CD4-positive, alpha-beta memory T cell (primary cell): ENCODE data around the gene MAP4K3. TPM values are rescaled to one million over a fixed set of nuclear protein-coding genes. Genes with fewer than 3 reads are reported as not detected.

Experiments used
- CTCF ChIA-PET: fragments of 350-600 bp; sonication (Branson Sonifier 250); formaldehyde crosslinking; loops from one replicate; lab custom pipeline; 2021; ENCODE audit warnings: inconsistent platforms; ENCODE audit not compliant: partially characterized antibody; lab: Charles Lee
- POLR2A ChIA-PET: fragments of 350-600 bp; sonication (Branson Sonifier 250); formaldehyde crosslinking; loops from one replicate; lab custom pipeline; 2021; ENCODE audit not compliant: partially characterized antibody; lab: Charles Lee
- DNase-seq, 5 donors: peaks; one replicate each; pipeline versions ENCODE4 v3.0.0 to v3.0.0-alpha.2; 2020 to 2022; ENCODE audit warnings: mixed read lengths in 1 of 5
- H3K27ac ChIP-seq: one replicate; pipeline ENCODE4 v1.7.0; 2013; ENCODE audit warnings: low read depth, low read length
- H3K27me3 ChIP-seq: 2 replicates; pipeline ENCODE4 v1.7.0; 2013; ENCODE audit warnings: mild to moderate bottlenecking, low read length, moderate library complexity; ENCODE audit not compliant: insufficient read depth
- H3K36me3 ChIP-seq: 2 replicates; pipeline ENCODE4 v1.7.0; 2013; ENCODE audit warnings: mild to moderate bottlenecking, low read length, moderate library complexity; ENCODE audit not compliant: insufficient read depth
- H3K4me1 ChIP-seq: 2 replicates; pipeline ENCODE4 v1.7.0; 2013; ENCODE audit warnings: mild to moderate bottlenecking, low read length, moderate library complexity; ENCODE audit not compliant: insufficient read depth
- H3K4me3 ChIP-seq, 2 donors: one replicate each; pipeline ENCODE4 v1.7.0; 2013; ENCODE audit warnings: low read length in 2 of 2, mild to moderate bottlenecking in 1 of 2
- H3K9me3 ChIP-seq, 2 donors: one replicate each; pipeline ENCODE4 v1.7.0; 2013; ENCODE audit warnings: low read length in 2 of 2, control low read depth in 1 of 2; ENCODE audit not compliant: control insufficient read depth in 1 of 2
- H3K27ac Mint-ChIP-seq, 7 donors: one replicate each; pipeline ENCODE4 v1.8.0; 2020 to 2021; ENCODE audit warnings: mixed read lengths in 7 of 7, mild to moderate bottlenecking in 6 of 7, inconsistent platforms in 3 of 7, moderate library complexity in 3 of 7
- H3K27me3 Mint-ChIP-seq, 2 donors: one replicate each; pipeline ENCODE4 v1.8.0; 2020 to 2021; ENCODE audit warnings: mixed read lengths in 2 of 2
- H3K36me3 Mint-ChIP-seq, 2 donors: one replicate each; pipeline ENCODE4 v1.8.0; 2020 to 2021; ENCODE audit warnings: mixed read lengths in 2 of 2, inconsistent platforms in 1 of 2, mild to moderate bottlenecking in 1 of 2
- H3K4me1 Mint-ChIP-seq, 4 donors: one replicate each; pipeline ENCODE4 v1.8.0; 2020 to 2021; ENCODE audit warnings: mixed read lengths in 4 of 4, mild to moderate bottlenecking in 1 of 4
- H3K4me3 Mint-ChIP-seq, 8 donors: one replicate each; pipeline ENCODE4 v1.8.0; 2020 to 2021; ENCODE audit warnings: mixed read lengths in 8 of 8, mild to moderate bottlenecking in 7 of 8, moderate library complexity in 6 of 8, inconsistent platforms in 3 of 8
- H3K9me3 Mint-ChIP-seq, 8 donors: one replicate each; pipeline ENCODE4 v1.8.0; 2020 to 2021; ENCODE audit warnings: mixed read lengths in 8 of 8, mild to moderate bottlenecking in 5 of 8, inconsistent platforms in 3 of 8, moderate library complexity in 1 of 8
- intact Hi-C: fragments of 100-400 bp; cut with micrococcal nuclease; formaldehyde crosslinking; loops from one replicate; pipeline ENCODE4 v1.15.1; 2023
- polyA plus RNA-seq, 2 donors: library from polyadenylated mRNA; unstranded; fragments of 300-500 nt; fragmentation: Illumina TruSeq; gene quantifications; one replicate each; pipeline ENCODE4 v1.2.3, GENCODE V29; 2021
- total RNA-seq, 2 experiments: library from RNA; stranded (reverse); gene quantifications; one replicate each; pipeline ENCODE4 v1.2.3, GENCODE V29; 2021

Gene MAP4K3
- total and polyA plus RNA-seq, 4 experiments from 2014 or later: 1.7 to 18.1 (median 9.4) TPM

- intact Hi-C loops: no loop called here
- H3K4me3 Mint-ChIP-seq: no peak overlapping the region
- H3K27me3 ChIP-seq: no peaks in the 10 kb centered on the region
- no peaks in the 10 kb centered on the region for H3K36me3 Mint-ChIP-seq
- ChIA-PET POLR2A (no interaction called here), CTCF (no interaction called here)
- H3K4me1 Mint-ChIP-seq: peaks cover 0 to 6% (median 3%) of the 10 kb centered on the region in 4 donors
- H3K27me3 Mint-ChIP-seq: no peaks in the 10 kb centered on the region
- no peak for DNase-seq
- no peaks in the 10 kb centered on the region for H3K4me1 ChIP-seq
- no peak overlapping the region for H3K4me3 ChIP-seq
- no peak overlapping the region for H3K27ac Mint-ChIP-seq
- H3K27ac ChIP-seq: no peak overlapping the region
- no peaks in the 10 kb centered on the region for H3K9me3 Mint-ChIP-seq
- no peaks in the 10 kb centered on the region for H3K9me3 ChIP-seq
- no peaks in the 10 kb centered on the region for H3K36me3 ChIP-seq
These were observed 29.2 kb upstream of the MAP4K3 start for GRCh38 chr2:39466311-39466710.

- H3K27ac ChIP-seq: no peak overlapping the region
- Mint-ChIP-seq H3K4me1 (peaks cover 0 to 6% (median 2%) of the 10 kb centered on the region in 4 donors), H3K36me3 (no peaks in the 10 kb centered on the region), H3K27ac (no peak overlapping the region), H3K9me3 (no peaks in the 10 kb centered on the region), H3K4me3 (no peak overlapping the region), H3K27me3 (no peaks in the 10 kb centered on the region)
- H3K36me3 ChIP-seq: no peaks in the 10 kb centered on the region
- ChIA-PET POLR2A (no interaction called here), CTCF (no interaction called here)
- H3K27me3 ChIP-seq: no peaks in the 10 kb centered on the region
- intact Hi-C loops: no loop called here
- no peaks in the 10 kb centered on the region for H3K4me1 ChIP-seq
- no peak for DNase-seq
- H3K9me3 ChIP-seq: no peaks in the 10 kb centered on the region
- H3K4me3 ChIP-seq: no peak overlapping the region
These were observed 27.8 kb upstream of the MAP4K3 start for GRCh38 chr2:39464864-39465263.

DNA sequence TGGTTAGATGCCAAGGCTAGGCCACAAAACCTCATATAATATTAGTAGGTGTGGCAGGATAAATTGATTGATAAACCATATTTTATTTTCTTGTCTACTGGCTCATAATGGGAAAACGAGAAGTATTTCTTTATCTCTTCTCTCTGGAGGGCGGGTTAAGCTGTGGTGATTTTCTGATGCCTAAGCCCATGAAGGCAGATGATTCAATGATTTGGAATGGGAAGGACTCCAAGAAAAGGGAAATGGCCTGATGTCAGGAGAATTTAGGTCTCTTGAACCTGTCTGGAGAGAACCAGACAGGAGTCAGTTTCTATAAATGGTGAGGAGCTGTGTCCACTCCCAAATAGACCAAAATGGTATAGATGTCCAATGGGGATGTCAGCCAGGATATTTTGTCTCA is 18.7 kb upstream of the MAP4K3 start:
- CTCF ChIA-PET: no interaction called here
- Mint-ChIP-seq H3K27me3 (no peaks in the 10 kb centered on the region), H3K27ac (no peak overlapping the region), H3K36me3 (peaks cover 14 to 22% of the 10 kb centered on the region in 2 donors), H3K4me3 (no peak overlapping the region), H3K4me1 (no peaks in the 10 kb centered on the region), H3K9me3 (peaks cover 0 to 10% (median 6%) of the 10 kb centered on the region in 8 donors)
- Histone ChIP-seq H3K9me3 (no peaks in the 10 kb centered on the region), H3K36me3 (no peaks in the 10 kb centered on the region), H3K27me3 (no peaks in the 10 kb centered on the region), H3K27ac (no peak overlapping the region), H3K4me3 (no peak overlapping the region), H3K4me1 (no peaks in the 10 kb centered on the region)
- DNase-seq: no peak
- POLR2A ChIA-PET: no interaction called here
- intact Hi-C loops: no loop called here

- H3K4me1 Mint-ChIP-seq: no peaks in the 10 kb centered on the region
- CTCF ChIA-PET: no interaction called here
- peaks cover 0 to 4% (median 0%) of the 10 kb centered on the region in 8 donors for H3K9me3 Mint-ChIP-seq
- DNase-seq: no peak
- H3K9me3 ChIP-seq: no peaks in the 10 kb centered on the region
- no peak overlapping the region for H3K4me3 Mint-ChIP-seq
- POLR2A ChIA-PET: no interaction called here
- no peak overlapping the region for H3K4me3 ChIP-seq
- H3K36me3 ChIP-seq: no peaks in the 10 kb centered on the region
- H3K4me1 ChIP-seq: no peaks in the 10 kb centered on the region
- intact Hi-C loops: no loop called here
- no peaks in the 10 kb centered on the region for H3K27me3 ChIP-seq
- H3K36me3 Mint-ChIP-seq: peaks cover 13 to 14% of the 10 kb centered on the region in 2 donors
- H3K27ac Mint-ChIP-seq: no peak overlapping the region
- no peaks in the 10 kb centered on the region for H3K27me3 Mint-ChIP-seq
- H3K27ac ChIP-seq: no peak overlapping the region
These were observed 15.3 kb upstream of the MAP4K3 start for GRCh38 chr2:39452396-39452795.

GRCh38 chr2:39451954-39452353 is 14.9 kb upstream of the MAP4K3 start:
- H3K4me3 Mint-ChIP-seq: no peak overlapping the region

GRCh38 chr2:39448169-39448502 is 11.1 kb upstream of the MAP4K3 start:
- CTCF ChIA-PET: interaction anchor here (0.6 kb wide), 1 partner anchor 12 kb away, joined by 3 read pairs; no protein-coding TSS in a partner anchor
- POLR2A ChIA-PET: no interaction called here
- no peaks in the 10 kb centered on the region for H3K4me1 ChIP-seq

More at GRCh38 chr2:39451954-39452353, 14.9 kb upstream of the MAP4K3 start:
- ChIA-PET POLR2A (no interaction called here), CTCF (no interaction called here)
- intact Hi-C loops: no loop called here
- H3K27ac Mint-ChIP-seq: no peak overlapping the region
- peaks cover 13 to 14% of the 10 kb centered on the region in 2 donors for H3K36me3 Mint-ChIP-seq
- no peak overlapping the region for H3K27ac ChIP-seq
- no peaks in the 10 kb centered on the region for H3K27me3 Mint-ChIP-seq
- no peak overlapping the region for H3K4me3 ChIP-seq
- no peaks in the 10 kb centered on the region for H3K4me1 ChIP-seq
- no peaks in the 10 kb centered on the region for H3K36me3 ChIP-seq
- no peaks in the 10 kb centered on the region for H3K4me1 Mint-ChIP-seq
- DNase-seq: no peak
- H3K27me3 ChIP-seq: no peaks in the 10 kb centered on the region
- no peaks in the 10 kb centered on the region for H3K9me3 ChIP-seq
- no peaks in the 10 kb centered on the region for H3K9me3 Mint-ChIP-seq

DNA sequence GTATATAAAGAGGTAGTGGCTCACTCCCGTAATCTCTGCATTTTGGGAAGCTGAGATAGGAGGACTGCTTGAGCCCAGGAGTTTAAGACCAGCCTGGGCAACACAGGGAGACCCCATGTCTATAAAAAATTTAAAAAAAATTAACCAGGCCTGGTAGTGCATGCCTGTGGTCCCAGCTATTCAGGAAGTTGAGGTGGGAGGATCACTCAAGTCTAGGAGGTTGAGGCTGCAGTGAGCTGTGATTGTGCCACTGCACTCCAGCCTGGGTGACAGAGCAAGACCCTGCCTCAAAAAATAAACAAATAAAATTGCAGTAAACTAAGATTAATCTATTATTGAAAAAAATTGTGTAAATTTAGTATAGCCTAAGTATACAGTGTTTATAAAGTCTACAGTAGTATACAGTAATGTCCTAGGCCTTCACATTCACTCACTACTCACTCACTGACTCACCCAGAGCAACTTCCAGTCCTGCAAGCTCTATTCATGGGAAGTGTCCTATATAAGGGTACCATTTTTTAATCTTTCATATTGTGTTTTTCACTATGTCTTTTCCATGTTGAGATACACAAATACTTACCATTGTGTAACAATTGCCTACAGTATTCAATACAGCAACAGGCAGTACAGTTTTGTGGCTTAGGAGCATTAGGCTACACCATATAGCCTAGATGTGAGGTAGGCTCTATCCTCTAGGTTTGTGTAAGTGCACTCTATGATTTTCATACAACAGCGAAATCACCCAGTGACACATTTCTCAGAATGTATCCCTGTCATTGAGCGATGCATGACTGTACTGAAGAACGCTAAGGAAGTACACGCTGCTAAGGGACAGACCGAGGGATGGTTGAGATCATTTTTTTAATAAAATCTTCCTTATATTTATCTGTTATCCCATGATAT is 10.4 kb upstream of the MAP4K3 start:
- Histone ChIP-seq H3K27ac (no peak overlapping the region), H3K36me3 (no peaks in the 10 kb centered on the region), H3K4me1 (no peaks in the 10 kb centered on the region), H3K27me3 (no peaks in the 10 kb centered on the region), H3K9me3 (no peaks in the 10 kb centered on the region), H3K4me3 (no peak overlapping the region)
- H3K4me3 Mint-ChIP-seq: no peak overlapping the region
- H3K4me1 Mint-ChIP-seq: no peaks in the 10 kb centered on the region
- H3K9me3 Mint-ChIP-seq: peaks cover 0 to 7% (median 4%) of the 10 kb centered on the region in 8 donors
- no peak overlapping the region for H3K27ac Mint-ChIP-seq
- intact Hi-C loops: no loop called here
- ChIA-PET POLR2A (no interaction called here), CTCF (interaction anchor here (0.6 kb wide), 1 partner anchor 11 kb away, joined by 3 read pairs; no protein-coding TSS in a partner anchor)
- no peaks in the 10 kb centered on the region for H3K27me3 Mint-ChIP-seq
- DNase-seq: no peak
- H3K36me3 Mint-ChIP-seq: peaks cover under 1 to 12% of the 10 kb centered on the region in 2 donors

More at GRCh38 chr2:39448169-39448502, 11.1 kb upstream of the MAP4K3 start:
- H3K27ac Mint-ChIP-seq: no peak overlapping the region
- peaks cover 0 to under 1% (median 0%) of the 10 kb centered on the region in 8 donors for H3K9me3 Mint-ChIP-seq
- no peaks in the 10 kb centered on the region for H3K9me3 ChIP-seq
- H3K4me3 ChIP-seq: no peak overlapping the region
- no peaks in the 10 kb centered on the region for H3K36me3 ChIP-seq
- H3K36me3 Mint-ChIP-seq: peaks cover 0 to 8% of the 10 kb centered on the region in 2 donors
- intact Hi-C loops: no loop called here
- no peak overlapping the region for H3K4me3 Mint-ChIP-seq
- H3K4me1 Mint-ChIP-seq: no peaks in the 10 kb centered on the region
- no peaks in the 10 kb centered on the region for H3K27me3 Mint-ChIP-seq
- no peak for DNase-seq
- no peak overlapping the region for H3K27ac ChIP-seq
- no peaks in the 10 kb centered on the region for H3K27me3 ChIP-seq
